Stimulated activated CD4-positive, alpha-beta T cell treated with anti-CD3 and anti-CD28 coated beads, Interleukin-4, amount 100 ng/mL, for 1 hour (primary cell): ENCODE measurements around the gene RALB.
A peak's percentile ranks its signal among the peaks of the same experiment; 100 is the strongest.
"Not testable (repeated sequence)": the region's sequence is repeated elsewhere in the genome, so short reads cannot be mapped to it uniquely, and the experiment has no call there.

Source experiments
- DNase-seq: peaks from one replicate; pipeline ENCODE4 v3.0.0-alpha.2; 2020

RALB gene

GRCh38 chr2:120244656-120245519, 7.8 kb upstream of the RALB start:
- no peak for DNase-seq

DNA sequence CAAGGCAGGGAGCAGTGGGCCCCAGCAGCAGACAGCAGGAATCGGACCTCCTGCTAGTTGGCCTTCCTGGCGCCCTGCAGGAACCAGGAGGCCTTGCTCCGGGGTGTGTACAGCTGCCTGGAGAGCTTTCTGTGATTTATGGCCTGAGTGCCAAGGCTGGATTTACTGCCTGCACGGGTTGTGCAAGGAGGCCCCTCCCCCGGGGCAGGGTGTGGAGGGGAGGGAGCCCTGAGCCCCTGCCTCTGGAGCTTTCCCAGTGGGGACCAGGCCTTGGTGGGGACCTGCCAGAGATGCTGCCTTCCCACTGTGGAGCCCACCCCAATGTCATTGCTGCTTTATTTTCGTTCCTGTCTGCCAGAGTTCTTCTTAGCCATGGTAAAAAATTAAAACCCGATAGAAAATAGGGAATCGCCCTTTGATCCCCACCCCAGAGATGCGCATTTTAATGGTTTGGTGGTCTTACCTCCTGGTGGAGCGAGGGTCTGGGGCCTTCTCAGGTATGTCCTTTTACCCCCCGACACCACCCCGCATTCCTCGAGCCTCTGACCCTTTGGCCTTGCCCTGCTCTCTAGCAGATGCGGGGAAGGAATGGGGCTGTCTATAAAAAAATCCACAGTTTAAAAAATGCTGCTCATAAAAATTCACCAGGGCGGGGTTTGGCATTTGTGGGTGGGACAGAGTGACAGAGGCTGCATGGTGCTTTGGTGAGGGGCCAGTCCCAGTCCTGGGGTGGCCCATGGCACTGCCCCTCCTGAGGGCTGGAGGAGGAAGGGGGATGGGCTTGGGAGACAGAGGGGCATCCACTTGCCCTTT, 6.9 kb upstream of the RALB start:
- DNase-seq, result no peak

GRCh38 chr2:120246546-120247300, 5.9 kb upstream of the RALB start:
- DNase-seq, result no peak

DNA sequence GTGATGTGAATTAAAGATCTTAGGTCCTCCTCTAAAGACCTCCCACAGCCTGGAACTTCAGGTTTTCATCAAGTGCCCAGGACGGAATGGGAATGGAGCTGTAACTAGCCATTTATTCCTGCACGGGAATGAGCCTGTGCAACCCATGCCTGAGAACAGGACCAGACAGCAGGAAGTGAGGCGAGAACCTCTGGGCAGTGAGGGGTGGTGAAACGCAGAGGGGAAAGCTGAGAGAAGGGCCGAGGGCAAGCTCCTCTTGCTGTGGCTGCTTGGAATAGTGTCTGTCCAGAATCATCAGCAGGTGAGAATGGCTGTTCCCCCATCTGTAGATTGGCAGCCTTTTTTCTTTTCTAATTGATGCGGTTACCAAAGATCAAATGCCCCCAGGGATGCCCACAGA, 4.8 kb upstream of the RALB start:
- DNase-seq, result no peak

- DNase-seq, result no peak
These were observed 2.0 kb upstream of the RALB start for GRCh38 chr2:120250640-120251039.

- no peak for DNase-seq
These were observed 1.6 kb upstream of the RALB start for GRCh38 chr2:120251078-120251477.

- DNase-seq, result no peak
These were observed 800 bp upstream of the RALB start for GRCh38 chr2:120251880-120252224.

- peak; percentile 33 for DNase-seq
These were observed 600 bp downstream of the RALB start for GRCh38 chr2:120253021-120253882.

- no peak for DNase-seq
These were observed 1.5 kb downstream of the RALB start for GRCh38 chr2:120254178-120254577.

DNA sequence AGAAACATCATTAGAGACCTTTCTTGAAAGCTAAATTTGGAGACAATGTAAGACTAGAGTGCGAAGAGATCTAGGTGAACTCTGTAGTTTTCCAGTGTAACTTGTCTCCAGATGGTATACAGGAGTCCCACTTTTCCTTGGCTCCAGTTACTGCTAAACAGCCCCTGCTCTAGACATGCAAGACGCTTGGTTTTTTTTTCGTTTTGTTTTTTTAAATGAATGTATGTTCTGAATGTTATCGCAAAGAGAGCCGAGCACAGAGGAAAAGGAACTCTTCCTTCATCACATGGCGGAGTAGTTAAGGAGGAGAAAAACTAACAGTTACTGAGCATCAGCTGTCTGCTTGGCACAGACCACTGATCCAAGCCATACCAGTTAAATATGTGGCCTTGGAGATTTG, 2.4 kb downstream of the RALB start:
- no peak for DNase-seq

DNA sequence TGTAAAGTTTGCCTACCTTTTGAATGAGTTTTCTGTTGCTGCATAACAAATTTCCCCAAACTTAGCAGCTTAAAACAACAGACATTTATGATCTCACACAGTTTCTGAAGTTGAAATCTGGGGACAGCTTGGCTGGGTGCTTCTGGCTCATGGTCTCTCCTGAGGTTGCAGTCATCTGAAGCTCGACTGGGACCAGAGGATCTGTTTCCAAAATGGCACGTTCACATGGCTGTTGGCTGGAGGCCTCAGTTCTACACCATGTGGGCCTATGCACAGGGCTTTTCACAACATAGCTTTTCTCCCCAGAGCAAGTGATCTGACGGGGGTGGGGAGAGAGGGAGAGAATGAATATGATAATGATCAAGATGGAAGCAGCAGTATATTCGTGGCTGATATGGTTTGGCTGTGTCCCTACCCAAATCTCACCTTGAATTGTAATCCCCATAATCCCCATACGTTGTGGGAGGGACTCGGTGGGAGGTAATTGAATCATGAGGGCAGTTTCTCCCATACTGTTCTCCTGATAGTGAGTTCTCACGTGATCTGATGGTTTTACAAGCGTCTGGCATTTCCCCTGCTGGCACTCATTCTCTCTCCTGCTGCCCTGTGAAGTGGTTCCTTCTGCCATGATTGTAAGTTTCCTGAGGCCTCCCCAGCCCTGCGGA, 3.5 kb downstream of the RALB start:
- no peak for DNase-seq

DNA sequence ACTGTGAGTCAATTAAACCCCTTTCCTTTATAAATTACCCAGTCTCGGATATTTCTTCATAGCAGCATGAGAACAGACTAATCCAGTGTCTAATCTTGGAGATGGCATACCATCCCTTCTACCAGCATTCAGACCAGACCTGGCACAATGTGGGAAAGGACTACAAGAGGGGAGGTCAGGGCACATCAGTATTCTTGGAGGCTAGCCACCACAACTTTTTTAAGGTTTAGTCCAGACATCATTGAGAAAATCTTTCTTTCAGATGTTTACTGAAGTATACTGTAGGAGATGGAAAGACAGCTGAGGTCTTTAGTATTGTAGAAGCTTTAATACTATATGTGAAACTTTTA, 4.0 kb downstream of the RALB start:
- DNase-seq, result no peak

DNA sequence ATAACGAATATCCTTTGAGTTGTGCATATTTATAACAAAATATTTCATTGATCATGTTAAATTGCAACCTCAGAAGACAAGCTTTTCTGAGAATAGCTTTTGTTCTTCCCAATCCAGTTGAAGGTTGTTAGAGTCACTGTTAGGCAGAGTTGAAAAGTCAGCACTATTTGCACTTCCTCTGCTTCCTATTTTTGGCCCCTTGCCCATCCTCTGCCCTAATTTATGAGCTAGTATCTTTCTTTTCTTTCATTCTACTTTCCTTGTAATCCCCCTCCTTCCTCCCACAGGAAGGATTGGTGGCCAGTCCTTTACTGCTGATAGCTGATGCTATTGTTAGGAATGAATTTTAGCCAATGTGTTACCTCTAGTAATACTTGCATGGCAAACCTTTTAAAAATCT, 4.9 kb downstream of the RALB start:
- no peak for DNase-seq

DNA sequence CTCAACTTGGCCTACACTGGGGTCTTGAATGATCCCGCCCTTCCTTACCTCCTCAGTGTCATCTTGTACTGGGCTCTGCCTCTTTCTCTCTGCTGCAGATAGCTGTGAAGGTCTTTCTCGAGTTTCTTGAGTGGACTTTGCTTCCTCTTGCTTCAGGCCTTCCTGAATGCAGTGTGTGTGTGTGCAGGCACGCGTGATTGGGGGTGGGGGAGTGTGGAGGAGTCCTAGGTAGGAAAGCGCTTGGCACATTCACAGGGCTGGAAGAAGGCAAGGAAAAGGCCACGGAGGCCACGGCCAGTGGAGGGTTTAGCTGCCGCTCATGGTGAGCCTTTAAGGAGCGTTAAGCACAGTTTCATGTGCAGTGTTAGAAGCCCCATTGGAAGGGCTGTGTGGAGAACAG, 5.5 kb downstream of the RALB start:
- DNase-seq, result no peak

- DNase-seq, result not testable (repeated sequence)
These were observed 7.3 kb downstream of the RALB start for GRCh38 chr2:120259939-120260338.

GRCh38 chr2:120260736-120261135, 8.1 kb downstream of the RALB start:
- no peak for DNase-seq

DNA sequence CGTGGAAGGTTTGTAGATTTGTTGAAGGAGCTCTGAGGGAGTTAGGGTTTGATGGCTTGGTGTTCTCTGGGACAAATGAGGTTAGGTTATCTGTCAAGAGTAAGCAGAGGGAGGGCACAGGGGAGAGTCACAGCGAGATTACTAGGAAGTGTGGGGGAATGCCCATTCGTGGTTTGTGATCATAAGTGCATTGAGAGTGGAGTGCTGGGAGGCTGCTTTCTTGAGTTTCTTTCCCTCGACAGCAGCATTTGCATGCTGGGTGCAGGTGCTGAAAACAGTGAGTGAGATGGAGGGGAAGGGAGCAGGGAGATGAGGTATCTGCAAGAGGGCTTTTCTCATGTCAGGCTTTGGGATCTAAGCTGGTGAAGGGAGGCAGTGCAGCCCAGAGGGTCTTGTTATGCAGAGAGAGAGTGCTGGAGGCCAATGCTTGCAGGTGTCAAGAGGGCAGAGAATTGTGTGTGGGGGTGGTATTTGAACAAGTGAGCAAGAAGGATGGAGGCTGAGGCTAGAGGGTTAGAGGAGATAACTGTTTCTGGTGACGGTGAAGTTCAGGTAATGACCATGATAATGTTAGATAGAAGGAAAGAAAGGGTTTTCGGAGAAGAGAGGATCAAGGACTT, 8.8 kb downstream of the RALB start:
- DNase-seq, result peak; percentile 40

DNA sequence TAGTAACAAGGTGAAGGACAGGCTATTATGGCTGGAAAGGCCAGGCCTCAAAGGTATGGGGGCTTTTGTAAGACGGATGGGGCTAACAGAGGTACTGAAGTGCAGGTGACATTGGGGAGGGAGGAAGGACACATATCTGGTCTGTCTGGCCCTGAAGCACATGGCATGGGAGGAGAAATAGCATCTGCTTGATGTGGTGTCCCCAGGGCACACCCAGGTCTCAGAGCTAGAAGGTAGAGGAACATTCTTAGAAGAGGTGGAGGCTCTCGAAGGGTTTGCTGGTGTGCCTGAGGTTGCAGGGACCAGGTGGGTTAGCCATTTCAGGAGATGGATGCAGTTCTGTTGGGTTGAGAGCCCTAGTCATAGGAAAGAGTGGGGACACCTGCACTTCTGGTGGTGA, 9.5 kb downstream of the RALB start:
- DNase-seq, result no peak

DNA sequence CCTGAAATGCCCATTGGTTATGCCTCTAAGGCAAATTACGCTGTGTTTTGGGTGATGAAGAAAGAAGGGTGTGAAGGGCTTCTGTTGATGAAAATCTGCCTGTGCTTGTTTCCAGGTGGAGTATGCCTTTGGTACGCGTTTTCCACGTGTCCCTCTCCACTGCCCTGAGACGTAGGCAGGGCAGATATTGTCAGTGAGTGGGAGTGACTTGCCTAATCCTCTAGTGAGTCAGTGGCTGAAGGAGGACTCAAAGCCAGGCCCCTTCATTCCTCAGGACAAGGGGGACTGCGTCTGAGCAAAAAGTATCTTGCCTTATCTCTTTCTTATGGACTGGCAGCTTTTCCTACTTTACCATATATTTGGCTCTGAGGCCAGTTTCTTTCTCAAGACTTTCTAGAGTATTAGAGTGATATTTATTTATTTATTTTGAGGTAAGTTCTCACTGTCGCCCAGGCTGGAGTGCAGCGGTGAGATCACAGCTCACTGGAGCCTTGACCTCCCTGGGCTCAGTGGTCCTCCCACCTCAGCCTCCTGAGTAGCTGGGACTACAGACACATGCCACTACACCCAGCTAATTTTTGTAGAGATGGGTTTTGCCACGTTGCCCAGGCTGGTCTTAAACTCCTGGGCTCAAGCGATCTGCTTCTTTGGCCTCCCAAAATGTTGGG, 10.2 kb downstream of the RALB start:
- DNase-seq, result no peak

DNA sequence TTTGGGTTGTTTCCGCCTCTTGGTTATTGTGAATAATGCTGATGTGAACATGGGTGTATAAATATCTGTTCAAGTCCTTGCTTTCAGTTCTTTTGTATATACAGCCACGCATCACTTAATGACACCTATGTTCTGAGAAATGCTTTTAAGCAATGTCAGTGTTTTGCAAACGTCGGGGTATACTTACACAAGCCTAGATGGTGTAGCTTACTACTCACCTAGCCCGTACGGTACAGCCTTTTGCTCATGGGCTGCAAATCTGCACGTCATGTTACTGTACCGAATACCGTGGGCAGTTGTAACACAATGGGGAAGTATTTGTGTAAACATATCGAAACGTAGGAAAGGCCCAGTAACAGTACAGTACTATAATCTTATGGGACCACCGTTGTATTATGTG, 12.4 kb downstream of the RALB start:
- no peak for DNase-seq

DNA sequence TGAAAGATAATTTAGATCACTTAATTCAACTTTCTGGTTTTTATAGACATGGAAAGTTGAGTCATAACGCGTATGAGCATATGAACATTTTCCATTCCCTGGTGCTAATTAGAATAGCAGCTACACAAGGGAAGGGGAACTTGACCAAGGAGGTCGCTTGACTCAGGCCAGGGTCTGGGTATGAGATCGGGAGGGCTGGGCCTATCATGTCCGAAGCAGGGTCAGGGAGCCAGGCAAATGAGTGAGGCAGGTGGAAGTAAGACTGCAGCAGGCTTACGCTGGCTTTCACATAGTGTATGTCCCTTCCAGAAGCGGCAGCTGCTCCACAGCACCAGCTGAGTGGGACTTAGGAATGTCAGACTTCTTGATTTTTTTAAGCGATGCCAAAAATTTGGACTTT, 14.7 kb downstream of the RALB start:
- no peak for DNase-seq
